Psoas muscle (tissue), 8 donors: ENCODE results near the gene GP5. TPM values are rescaled to one million over a fixed set of nuclear protein-coding genes. Genes with fewer than 3 reads are reported as not detected.

Source experiments
- ATAC-seq, 4 donors: fragments of 200-7000 bp; cut with Tn5 transposase; one replicate each; pipeline ENCODE4 v1.9.1; 2020; ENCODE audit warnings: moderate library complexity in 3 of 4, mild to moderate bottlenecking in 2 of 4
- DNase-seq, 2 donors: peaks; one replicate each; pipeline ENCODE4 v3.0.0-alpha.2; 2020
- H3K27ac ChIP-seq: fragments of 200-600 bp; one replicate; pipeline ENCODE4 v1.8.0; 2022
- H3K27me3 ChIP-seq, 3 donors: fragments of 200-600 bp in 1 of 3; one replicate each; pipeline versions ENCODE4 v1.6.1 to v1.8.0; 2013 to 2022; ENCODE audit warnings: low read length in 2 of 3, mild to moderate bottlenecking in 2 of 3, moderate library complexity in 1 of 3; ENCODE audit not compliant: insufficient read depth in 3 of 3
- H3K36me3 ChIP-seq, 2 donors: fragments of 200-600 bp in 1 of 2; one replicate each; pipeline versions ENCODE4 v1.6.1 to v1.8.0; 2013 to 2022; ENCODE audit warnings: low read depth in 1 of 2, mild to moderate bottlenecking in 1 of 2, moderate library complexity in 1 of 2; ENCODE audit not compliant: insufficient read depth in 1 of 2
- H3K4me1 ChIP-seq: fragments of 200-600 bp; one replicate; pipeline ENCODE4 v1.8.0; 2022
- H3K4me3 ChIP-seq: fragments of 200-600 bp; one replicate; pipeline ENCODE4 v1.8.0; 2022; ENCODE audit warnings: mild to moderate bottlenecking
- H3K9me3 ChIP-seq: fragments of 200-600 bp; one replicate; pipeline ENCODE4 v1.8.0; 2022
- CTCF ChIP-seq: fragments of 200-600 bp; IDR thresholded peaks from one replicate; pipeline ENCODE4 v1.8.0; 2022; ENCODE audit warnings: antibody characterized with exemption
- WGBS, 3 donors: extraction: QIAGEN DNeasy Blood & Tissue Kit; methylation state at CpG; one replicate each; pipeline versions ENCODE4 v1.1.6 to v1.1.7; 2013; 5-methylcytosine and 5-hydroxymethylcytosine counted together
- intact Hi-C, 2 donors: fragments of 100-400 bp; cut with DNase I; formaldehyde crosslinking; loops; one replicate each; pipeline versions ENCODE4 v1.11.0 to v1.14.2; 2022
- polyA plus RNA-seq, 3 donors: library from polyadenylated mRNA; stranded (reverse); fragments of 200-250 nt; gene quantifications; one replicate each; pipeline ENCODE4 v1.2.3, GENCODE V29; 2013
- total RNA-seq, 4 donors: library from RNA; stranded (reverse); fragmentation: NEBNext Ultra II Directional in 2 of 4; extraction: Animal tissue kit (Norgen Biotek cat#: 25700) in 2 of 4; gene quantifications; one replicate each; pipeline versions ENCODE4 v1.2.1 to v1.2.4, GENCODE V29; 2021 to 2023
- donor health status: healthy with polysubstance abuse.
- donor health status: DM: no; HTN: no; CAD: no; lungs with moderate emphysema.
- donor health status: Bipolar disorder and iron deficiency.
- donor health status: healthy.
- donor health status: DM: yes; HTN: yes; CAD: no.
- donor health status: DM: no; HTN: no; CAD: no.
- donor health status: DM: no; HTN: no; CAD: no.
- donor health status: DM: yes; HTN: yes; CAD: no.

Gene GP5
- total and polyA plus RNA-seq, 7 donors, result 0.01 TPM; not detected in 6

DNA sequence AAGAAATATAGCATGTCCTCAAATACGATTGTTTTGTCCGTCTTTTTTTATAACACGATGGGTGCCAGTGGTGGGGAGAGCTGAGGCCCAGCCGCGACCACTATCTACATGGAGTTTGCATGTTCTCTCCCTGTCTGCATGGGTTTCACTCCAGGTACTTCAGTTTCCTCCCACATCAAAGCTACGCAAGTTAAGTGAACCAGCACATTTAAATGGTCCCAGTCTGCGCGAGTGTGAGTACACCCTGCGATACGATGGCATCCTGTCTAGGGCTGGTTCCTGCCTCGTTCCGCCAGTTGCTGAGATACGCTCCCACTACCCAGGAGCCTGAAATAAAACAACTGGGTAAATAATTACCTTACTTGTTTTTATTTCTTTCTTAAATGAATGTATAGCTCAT is 47.1 kb upstream of the GP5 start:
- Histone ChIP-seq H3K27me3 (no peaks in the 10 kb centered on the region), H3K4me3 (no peak overlapping the region), H3K27ac (no peak overlapping the region), H3K36me3 (peaks cover 5 to 99% of the 10 kb centered on the region in 2 donors), H3K4me1 (no peaks in the 10 kb centered on the region), H3K9me3 (no peaks in the 10 kb centered on the region)
- WGBS, 3 donors, result 94 to 96% (median 96%) methylated on average over 13 of the region's 13 CpGs
- TF ChIP-seq CTCF, result no peak
- DNase-seq (no peak), ATAC-seq (no peak)
- intact Hi-C loops, result no loop called here

- DNase-seq (no peak), ATAC-seq (no peak)
- Histone ChIP-seq H3K36me3 (peaks cover 7 to 99% of the 10 kb centered on the region in 2 donors), H3K4me1 (no peaks in the 10 kb centered on the region), H3K27me3 (no peaks in the 10 kb centered on the region), H3K27ac (no peak overlapping the region), H3K9me3 (no peaks in the 10 kb centered on the region), H3K4me3 (no peak overlapping the region)
- TF ChIP-seq CTCF, result no peak
- intact Hi-C loops, result no loop called here
- 93 to 96% (median 94%) methylated on average over 2 of the region's 2 CpGs for WGBS, 3 donors
These were observed 44.8 kb upstream of the GP5 start for GRCh38 chr3:194443901-194444300.

DNA sequence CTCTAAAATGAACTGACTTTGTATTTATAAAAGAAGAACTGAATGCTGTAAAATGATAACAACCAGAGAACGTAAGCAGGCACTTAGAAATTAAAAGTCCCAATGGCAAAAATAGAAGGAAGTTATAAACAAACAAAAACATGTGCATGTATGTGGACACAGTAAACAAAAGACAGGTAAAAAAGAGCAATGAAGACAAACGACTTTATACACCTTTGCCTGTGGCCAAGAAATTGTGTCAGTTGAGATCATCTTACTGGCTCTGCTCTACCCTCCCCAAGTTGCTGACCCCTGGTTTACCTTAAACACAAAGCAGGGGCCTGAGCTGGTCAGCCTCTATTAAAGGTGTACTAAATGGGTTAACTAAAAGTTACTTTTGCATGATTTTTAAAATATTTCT is 41.7 kb upstream of the GP5 start:
- Histone ChIP-seq H3K27me3 (no peaks in the 10 kb centered on the region), H3K4me3 (no peak overlapping the region), H3K9me3 (no peaks in the 10 kb centered on the region), H3K4me1 (no peaks in the 10 kb centered on the region), H3K36me3 (peaks cover 10 to 99% of the 10 kb centered on the region in 2 donors), H3K27ac (no peak overlapping the region)
- WGBS, 3 donors, result 62 to 68% (median 65%) methylated on average over 2 of the region's 2 CpGs
- TF ChIP-seq CTCF, result no peak
- no peak for ATAC-seq
- no peak for DNase-seq
- intact Hi-C loops, result no loop called here

GRCh38 chr3:194439881-194440550 is 41.0 kb upstream of the GP5 start:
- ATAC-seq (no peak), DNase-seq (no peak)
- Histone ChIP-seq H3K27ac (no peak overlapping the region), H3K9me3 (no peaks in the 10 kb centered on the region), H3K36me3 (peaks cover 11 to 99% of the 10 kb centered on the region in 2 donors), H3K4me3 (no peak overlapping the region), H3K27me3 (no peaks in the 10 kb centered on the region), H3K4me1 (no peaks in the 10 kb centered on the region)
- 83 to 89% (median 84%) methylated on average over 6 of the region's 6 CpGs for WGBS, 3 donors
- intact Hi-C loops, result no loop called here
- no peak for TF ChIP-seq CTCF

DNA sequence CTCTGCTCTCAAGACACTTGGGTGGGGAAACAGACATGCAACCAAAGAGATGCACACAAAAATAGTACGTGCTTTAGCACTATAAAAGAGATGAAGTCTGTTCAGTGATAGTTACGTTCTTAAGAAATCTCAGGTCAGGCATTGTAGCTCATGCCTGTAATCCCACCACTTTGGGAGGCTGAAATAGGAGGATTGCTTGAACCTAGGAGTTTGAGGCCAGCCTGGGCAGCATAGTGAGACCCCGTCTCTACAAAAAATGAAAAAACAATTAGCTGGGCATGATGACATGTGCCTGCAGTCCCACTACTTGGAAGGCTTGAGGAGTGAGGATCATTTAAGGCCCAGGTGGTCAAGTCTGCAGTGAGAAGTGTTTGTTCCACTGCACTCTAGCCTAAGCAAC is 35.4 kb upstream of the GP5 start:
- DNase-seq, result no peak
- Histone ChIP-seq H3K36me3 (peaks cover 11 to 97% of the 10 kb centered on the region in 2 donors), H3K27ac (no peak overlapping the region), H3K4me1 (no peaks in the 10 kb centered on the region), H3K9me3 (no peaks in the 10 kb centered on the region), H3K27me3 (no peaks in the 10 kb centered on the region), H3K4me3 (no peak overlapping the region)
- no peak for TF ChIP-seq CTCF
- WGBS, 3 donors, result 82 to 98% (median 96%) methylated on average over 3 of the region's 3 CpGs
- ATAC-seq, result no peak
- intact Hi-C loops, result no loop called here
